Brain microvascular endothelial cell (primary cell): ENCODE data around the gene PDZD7.

Experiments
- DNase-seq: peaks from one replicate; pipeline ENCODE4 v3.0.0-alpha.2; 2020
- H3K27ac ChIP-seq: fragments of 250-450 bp; sonication (Bioruptor Pico); 2 replicates; pipeline ENCODE4 v1.5.1; 2020; ENCODE audit warnings: mild to moderate bottlenecking, moderate library complexity
- H3K27me3 ChIP-seq: fragments of 250-450 bp; sonication (Bioruptor Pico); replicated peaks from 2 replicates; pipeline ENCODE4 v1.5.1; 2020; ENCODE audit warnings: mild to moderate bottlenecking
- H3K36me3 ChIP-seq: fragments of 250-450 bp; sonication (Bioruptor Pico); replicated peaks from 2 replicates; pipeline ENCODE4 v1.5.1; 2020; ENCODE audit warnings: mild to moderate bottlenecking
- H3K4me3 ChIP-seq: 2 replicates; pipeline ENCODE4 v1.5.1; 2011; ENCODE audit warnings: low read depth, mild to moderate bottlenecking, control low read depth, low read length, moderate library complexity
- CTCF ChIP-seq: IDR thresholded peaks from 2 replicates; pipeline ENCODE4 v1.5.1; 2011; ENCODE audit warnings: low read depth, mild to moderate bottlenecking, moderate library complexity, low read length, control low read depth, inconsistent platforms; ENCODE audit errors: missing control alignments
- in situ Hi-C: cut with HindIII; loops from 2 replicates; pipeline ENCODE4 v1.10.0; 2017; ENCODE audit warnings: low sequenced_read_pairs, low pct_ligation_motif_present

The PDZD7 gene

GRCh38 chr10:101063050-101063525 is 32.2 kb upstream of the PDZD7 start:
- in situ Hi-C loops, result no loop called here
- DNase-seq, result no peak
- H3K4me3 ChIP-seq, result peak overlapping the region; percentile 17
- H3K27me3 ChIP-seq, result no peaks in the 10 kb centered on the region
- TF ChIP-seq CTCF, result no peak
- H3K27ac ChIP-seq, result no peak overlapping the region
- no peaks in the 10 kb centered on the region for H3K36me3 ChIP-seq

- Histone ChIP-seq H3K4me3 (peak overlapping the region; percentile 97), H3K36me3 (no peaks in the 10 kb centered on the region), H3K27ac (no peak overlapping the region), H3K27me3 (no peaks in the 10 kb centered on the region)
- in situ Hi-C loops, result no loop called here
- peak; percentile 39 for TF ChIP-seq CTCF
- no peak for DNase-seq
Measured at GRCh38 chr10:101062232-101063049, 31.5 kb upstream of the PDZD7 start.

- Histone ChIP-seq H3K27me3 (no peaks in the 10 kb centered on the region), H3K27ac (peak within 1 kb of the TSS; percentile 98), H3K36me3 (no peaks in the 10 kb centered on the region), H3K4me3 (peak within 1 kb of the TSS; percentile 97)
- DNase-seq, result no peak
- no peak for TF ChIP-seq CTCF
- in situ Hi-C loops, result no loop called here
Measured at GRCh38 chr10:101061624-101062231, 30.8 kb upstream of the PDZD7 start, which contains the start of gene KAZALD1. Gene KAZALD1 (plus strand): TSS chr10:101061989. CDS start chr10:101062593, 604 bp downstream.

GRCh38 chr10:101060951-101061623 is 30.2 kb upstream of the PDZD7 start:
- no peak for TF ChIP-seq CTCF
- Histone ChIP-seq H3K4me3 (peak overlapping the region; percentile 97), H3K27ac (peak overlapping the region; percentile 98), H3K36me3 (no peaks in the 10 kb centered on the region), H3K27me3 (no peaks in the 10 kb centered on the region)
- DNase-seq, result peak; percentile 84
- in situ Hi-C loops, result no loop called here

GRCh38 chr10:101060036-101060950 is 29.4 kb upstream of the PDZD7 start:
- H3K36me3 ChIP-seq, result no peaks in the 10 kb centered on the region
- peak; percentile 95 for DNase-seq
- H3K27ac ChIP-seq, result peak overlapping the region; percentile 98
- TF ChIP-seq CTCF, result peak; percentile 95
- no peaks in the 10 kb centered on the region for H3K27me3 ChIP-seq
- H3K4me3 ChIP-seq, result peak overlapping the region; percentile 97
- in situ Hi-C loops, result no loop called here
